GM12878 (cell line): ENCODE data around the gene NR2F2.

ENCODE experiments used
- TF ChIP-seq, protein P1 (sequence below), 3 experiments: IDR thresholded peaks in 2 of 3; conservative IDR thresholded peaks in 1 of 3; 2 replicates each; pipeline ENCODE4 v1.5.1; 2011; ENCODE audit warnings: low read depth in 3 of 3, low read length in 3 of 3, mild to moderate bottlenecking in 3 of 3, control low read depth in 2 of 3, moderate library complexity in 2 of 3, inconsistent platforms in 1 of 3, mixed read lengths in 1 of 3; ENCODE audit not compliant: control insufficient read depth in 2 of 3, insufficient read depth in 1 of 3; ENCODE audit errors: extremely low read depth in 1 of 3
- TF ChIP-seq, protein P2 (sequence below): fragments of 150-350 bp; IDR thresholded peaks from 2 replicates; pipeline ENCODE4 v1.6.1; 2016; ENCODE audit warnings: low read depth, low read length

DNA sequence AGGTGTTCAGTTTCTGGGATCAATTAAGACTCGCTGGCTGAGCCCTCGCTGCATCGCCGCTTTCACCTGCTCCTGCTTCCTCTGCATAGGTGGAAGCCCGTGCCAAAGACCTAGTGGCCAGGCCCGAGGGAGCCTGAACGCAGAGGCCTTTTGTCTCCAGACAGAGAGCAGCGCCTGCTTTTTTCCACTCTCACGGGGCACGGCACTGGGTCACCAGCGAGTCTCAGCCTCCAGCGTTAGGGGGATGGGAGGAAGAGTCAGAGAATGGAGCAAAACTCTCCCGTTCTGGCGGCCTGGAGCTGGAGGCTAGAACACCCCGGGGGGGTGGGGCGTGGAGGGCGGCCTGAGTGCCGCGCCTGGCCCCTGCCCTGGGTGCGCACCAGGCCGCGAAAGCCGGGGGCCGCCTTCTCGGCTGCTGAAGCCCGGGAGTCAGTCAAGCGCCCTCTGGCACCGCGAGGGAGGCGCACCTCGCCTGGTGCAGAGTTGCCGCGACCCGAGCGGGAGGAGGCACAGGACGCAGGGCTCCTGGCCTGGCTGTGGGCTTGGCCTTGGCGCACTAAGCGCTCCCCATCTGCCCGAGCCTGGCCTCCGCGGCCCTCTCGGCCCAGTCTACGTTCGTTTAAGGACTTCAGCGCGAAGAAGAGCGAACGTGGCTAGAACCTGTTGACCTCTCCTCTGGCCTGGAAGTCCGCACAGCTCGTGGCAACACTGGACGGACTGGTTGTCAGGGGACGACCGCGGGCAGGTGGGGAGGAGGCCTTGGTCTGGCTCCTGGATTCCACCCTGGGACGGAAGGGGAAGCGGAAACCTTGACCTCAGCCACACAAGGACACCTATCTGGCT lies 21.5 kb downstream of the NR2F2 start:
- TF ChIP-seq, protein P1, sequence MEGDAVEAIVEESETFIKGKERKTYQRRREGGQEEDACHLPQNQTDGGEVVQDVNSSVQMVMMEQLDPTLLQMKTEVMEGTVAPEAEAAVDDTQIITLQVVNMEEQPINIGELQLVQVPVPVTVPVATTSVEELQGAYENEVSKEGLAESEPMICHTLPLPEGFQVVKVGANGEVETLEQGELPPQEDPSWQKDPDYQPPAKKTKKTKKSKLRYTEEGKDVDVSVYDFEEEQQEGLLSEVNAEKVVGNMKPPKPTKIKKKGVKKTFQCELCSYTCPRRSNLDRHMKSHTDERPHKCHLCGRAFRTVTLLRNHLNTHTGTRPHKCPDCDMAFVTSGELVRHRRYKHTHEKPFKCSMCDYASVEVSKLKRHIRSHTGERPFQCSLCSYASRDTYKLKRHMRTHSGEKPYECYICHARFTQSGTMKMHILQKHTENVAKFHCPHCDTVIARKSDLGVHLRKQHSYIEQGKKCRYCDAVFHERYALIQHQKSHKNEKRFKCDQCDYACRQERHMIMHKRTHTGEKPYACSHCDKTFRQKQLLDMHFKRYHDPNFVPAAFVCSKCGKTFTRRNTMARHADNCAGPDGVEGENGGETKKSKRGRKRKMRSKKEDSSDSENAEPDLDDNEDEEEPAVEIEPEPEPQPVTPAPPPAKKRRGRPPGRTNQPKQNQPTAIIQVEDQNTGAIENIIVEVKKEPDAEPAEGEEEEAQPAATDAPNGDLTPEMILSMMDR (IDR thresholded peaks at IDR 0.05 in 2 of 3, conservative IDR thresholded peaks at IDR 0.05 in 1 of 3; ENCODE audit: control insufficient read depth in 2 of 3, extremely low read depth in 1 of 3, insufficient read depth in 1 of 3, low read depth in 3 of 3, low read length in 3 of 3) = 0 out of 6 replicates have a peak, but pooled peaks of 1 of the 3 experiments have one; percentile 8
- TF ChIP-seq, protein P2, sequence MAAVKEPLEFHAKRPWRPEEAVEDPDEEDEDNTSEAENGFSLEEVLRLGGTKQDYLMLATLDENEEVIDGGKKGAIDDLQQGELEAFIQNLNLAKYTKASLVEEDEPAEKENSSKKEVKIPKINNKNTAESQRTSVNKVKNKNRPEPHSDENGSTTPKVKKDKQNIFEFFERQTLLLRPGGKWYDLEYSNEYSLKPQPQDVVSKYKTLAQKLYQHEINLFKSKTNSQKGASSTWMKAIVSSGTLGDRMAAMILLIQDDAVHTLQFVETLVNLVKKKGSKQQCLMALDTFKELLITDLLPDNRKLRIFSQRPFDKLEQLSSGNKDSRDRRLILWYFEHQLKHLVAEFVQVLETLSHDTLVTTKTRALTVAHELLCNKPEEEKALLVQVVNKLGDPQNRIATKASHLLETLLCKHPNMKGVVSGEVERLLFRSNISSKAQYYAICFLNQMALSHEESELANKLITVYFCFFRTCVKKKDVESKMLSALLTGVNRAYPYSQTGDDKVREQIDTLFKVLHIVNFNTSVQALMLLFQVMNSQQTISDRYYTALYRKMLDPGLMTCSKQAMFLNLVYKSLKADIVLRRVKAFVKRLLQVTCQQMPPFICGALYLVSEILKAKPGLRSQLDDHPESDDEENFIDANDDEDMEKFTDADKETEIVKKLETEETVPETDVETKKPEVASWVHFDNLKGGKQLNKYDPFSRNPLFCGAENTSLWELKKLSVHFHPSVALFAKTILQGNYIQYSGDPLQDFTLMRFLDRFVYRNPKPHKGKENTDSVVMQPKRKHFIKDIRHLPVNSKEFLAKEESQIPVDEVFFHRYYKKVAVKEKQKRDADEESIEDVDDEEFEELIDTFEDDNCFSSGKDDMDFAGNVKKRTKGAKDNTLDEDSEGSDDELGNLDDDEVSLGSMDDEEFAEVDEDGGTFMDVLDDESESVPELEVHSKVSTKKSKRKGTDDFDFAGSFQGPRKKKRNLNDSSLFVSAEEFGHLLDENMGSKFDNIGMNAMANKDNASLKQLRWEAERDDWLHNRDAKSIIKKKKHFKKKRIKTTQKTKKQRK = no peak
